ENCODE results near the gene SPIN1.

DNA sequence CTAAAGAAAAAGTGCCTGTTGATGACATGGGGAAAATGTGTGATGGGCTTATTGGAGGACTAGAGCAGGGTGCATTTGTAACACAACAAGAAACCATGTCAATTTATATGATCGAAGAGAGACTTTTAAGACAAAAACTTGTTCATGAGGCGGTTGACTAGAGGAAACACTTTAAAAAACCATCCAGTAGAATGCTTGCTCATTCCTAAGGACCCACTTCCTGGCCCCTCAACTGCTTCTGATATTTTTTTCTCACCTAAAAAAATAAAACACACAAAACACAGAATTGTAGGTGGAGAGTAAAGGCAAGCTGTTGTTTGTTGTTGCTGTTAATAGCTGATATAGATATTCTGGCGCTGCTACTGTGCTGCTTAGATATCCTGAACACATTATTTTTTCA lies 50.6 kb downstream of the SPIN1 start:
- TF ChIP-seq EZH2phosphoT487 (IDR thresholded peaks at IDR 0.05; ENCODE audit: borderline replicate concordance, low read depth, low read length): no peak
- TF ChIP-seq, protein P1, sequence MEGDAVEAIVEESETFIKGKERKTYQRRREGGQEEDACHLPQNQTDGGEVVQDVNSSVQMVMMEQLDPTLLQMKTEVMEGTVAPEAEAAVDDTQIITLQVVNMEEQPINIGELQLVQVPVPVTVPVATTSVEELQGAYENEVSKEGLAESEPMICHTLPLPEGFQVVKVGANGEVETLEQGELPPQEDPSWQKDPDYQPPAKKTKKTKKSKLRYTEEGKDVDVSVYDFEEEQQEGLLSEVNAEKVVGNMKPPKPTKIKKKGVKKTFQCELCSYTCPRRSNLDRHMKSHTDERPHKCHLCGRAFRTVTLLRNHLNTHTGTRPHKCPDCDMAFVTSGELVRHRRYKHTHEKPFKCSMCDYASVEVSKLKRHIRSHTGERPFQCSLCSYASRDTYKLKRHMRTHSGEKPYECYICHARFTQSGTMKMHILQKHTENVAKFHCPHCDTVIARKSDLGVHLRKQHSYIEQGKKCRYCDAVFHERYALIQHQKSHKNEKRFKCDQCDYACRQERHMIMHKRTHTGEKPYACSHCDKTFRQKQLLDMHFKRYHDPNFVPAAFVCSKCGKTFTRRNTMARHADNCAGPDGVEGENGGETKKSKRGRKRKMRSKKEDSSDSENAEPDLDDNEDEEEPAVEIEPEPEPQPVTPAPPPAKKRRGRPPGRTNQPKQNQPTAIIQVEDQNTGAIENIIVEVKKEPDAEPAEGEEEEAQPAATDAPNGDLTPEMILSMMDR (conservative IDR thresholded peaks at IDR 0.05; ENCODE audit: low read length): no peak
